Heart left ventricle (tissue), 16 donors: Measurements from ENCODE around the gene C10orf143. TPM values are rescaled to one million over a fixed set of nuclear protein-coding genes. Genes with fewer than 3 reads are reported as not detected.

ENCODE experiments used
- ATAC-seq, 4 donors: fragments of 200-7000 bp; cut with Tn5 transposase; one replicate each; pipeline ENCODE4 v1.9.1; 2020 to 2022; ENCODE audit warnings: moderate library complexity in 4 of 4, mild to moderate bottlenecking in 3 of 4, moderate number of reproducible peaks in 1 of 4
- DNase-seq, 5 donors: peaks; one replicate each; pipeline ENCODE4 v3.0.0-alpha.2; 2020
- H3K27ac ChIP-seq, 12 donors: fragments of 200-600 bp; sonication (generic) in 4 of 12; one replicate each; pipeline versions ENCODE4 v1.5.0 to v1.8.0; 2016 to 2022; ENCODE audit warnings: mild to moderate bottlenecking in 2 of 12
- H3K27me3 ChIP-seq, 9 donors: fragments of 200-600 bp; sonication (generic) in 2 of 9; one replicate each; pipeline versions ENCODE4 v1.5.1 to v1.8.0; 2016 to 2022; ENCODE audit warnings: mild to moderate bottlenecking in 3 of 9
- H3K36me3 ChIP-seq, 9 donors: fragments of 200-600 bp; sonication (generic) in 2 of 9; one replicate each; pipeline versions ENCODE4 v1.5.0 to v1.8.0; 2018 to 2022; ENCODE audit warnings: mild to moderate bottlenecking in 2 of 9
- H3K4me1 ChIP-seq, 12 donors: fragments of 200-600 bp; sonication (generic) in 4 of 12; one replicate each; pipeline versions ENCODE4 v1.5.0 to v1.8.0; 2016 to 2022; ENCODE audit warnings: mild to moderate bottlenecking in 3 of 12
- H3K4me3 ChIP-seq, 12 donors: fragments of 200-600 bp; sonication (generic) in 4 of 12; one replicate each; pipeline versions ENCODE4 v1.5.0 to v1.8.0; 2017 to 2022; ENCODE audit warnings: mild to moderate bottlenecking in 9 of 12, moderate library complexity in 4 of 12
- H3K9me3 ChIP-seq, 12 donors: fragments of 200-600 bp; sonication (generic) in 4 of 12; one replicate each; pipeline versions ENCODE4 v1.5.0 to v1.8.0; 2016 to 2022; ENCODE audit warnings: mild to moderate bottlenecking in 1 of 12
- POLR2A ChIP-seq, 2 donors: fragments of 450-650 bp; IDR thresholded peaks; one replicate each; pipeline ENCODE4 v1.6.1; 2017; ENCODE audit warnings: antibody characterized with exemption in 2 of 2, mild to moderate bottlenecking in 2 of 2, moderate library complexity in 2 of 2
- WGBS, 4 donors: extraction: QIAGEN DNeasy Blood & Tissue Kit in 2 of 4; methylation state at CpG; one replicate each; pipeline versions ENCODE4 v1.1.5 to v1.1.7; 2013 to 2018; 5-methylcytosine and 5-hydroxymethylcytosine counted together
- intact Hi-C, 10 donors: fragments of 100-400 bp; cut with DNase I; formaldehyde crosslinking; loops; one replicate each; pipeline versions ENCODE4 v1.11.1 to v1.14.2; 2022
- polyA plus RNA-seq, 2 donors: library from polyadenylated mRNA; stranded (reverse); fragments of 200-250 nt; gene quantifications; one replicate each; pipeline ENCODE4 v1.2.3, GENCODE V29; 2013
- total RNA-seq, 9 donors: library from RNA; depleted of rRNA in 2 of 9; stranded (reverse); fragments of >200 nt in 2 of 9; fragmentation: NEBNext Ultra II Directional in 3 of 9; extraction: Animal tissue kit (Norgen Biotek cat#: 25700) in 3 of 9; gene quantifications; one replicate each; pipeline versions ENCODE4 v1.1.0 to v1.2.4, GENCODE V29; 2016 to 2023
- TF ChIP-seq, protein P1 (sequence below), 12 donors: fragments of 200-600 bp; sonication (generic) in 4 of 12; IDR thresholded peaks; one replicate each; pipeline versions ENCODE4 v1.5.0 to v1.8.0; 2018 to 2022; ENCODE audit warnings: antibody characterized with exemption in 12 of 12, mild to moderate bottlenecking in 5 of 12
- donor health status: ischemic (EF 13 %, LVEDD 7.1; RV severe dilation, severe dysfunction).
- donor health status: healthy with polysubstance abuse.
- donor health status: DM: no; HTN: yes; CAD: no.
- donor health status: DM: no; HTN: no; CAD: no.
- donor health status: ischemic (EF 25% LVEDD 6.9; RV normal size, moderate dysfunction).
- donor health status: ischemic (EF 25% LVEDD 5.7; RV mildly dilated, moderate dysfunction).
- donor health status: healthy.
- donor health status: DM: yes; HTN: yes; CAD: no.
- donor health status: ischemic (EF 35%, LVEDD 5.7; RV mildly dilated, moderate dysfunction).
- donor health status: nonischemic (EF 11% LVEDD 7.7; RV severe dilation, severe dysfunction).
- donor health status: DM: yes; HTN: yes; CAD: no.
- donor health status: PGD.
- donor health status: ischemic (EF 29% LVEDD 5.4; RV normal size, mild dysfunction).
- donor health status: nonischemic (EF 23%, LVEDD 6.1; RV moderate dilation, normal function).

C10orf143 gene
- total and polyA plus RNA-seq, 11 donors = 0.32 to 3.7 (median 1.6) TPM; not detected in 1

- ATAC-seq (peak in 1 of 4 donors; percentile 25), DNase-seq (no peak)
- intact Hi-C loops = no loop called here
- WGBS, 4 donors = 76 to 89% (median 82%) methylated on average over 7 to 8 of the region's 8 CpGs
- no peak overlapping the region for H3K27ac ChIP-seq
- no peaks in the 10 kb centered on the region for H3K36me3 ChIP-seq
- no peaks in the 10 kb centered on the region for H3K4me1 ChIP-seq
- no peaks in the 10 kb centered on the region for H3K9me3 ChIP-seq
- peaks cover 0 to 14% (median 0%) of the 10 kb centered on the region in 9 donors for H3K27me3 ChIP-seq
- H3K4me3 ChIP-seq = no peak overlapping the region
- TF ChIP-seq POLR2A (IDR thresholded peaks at IDR 0.05) = no peak
- TF ChIP-seq, protein P1, sequence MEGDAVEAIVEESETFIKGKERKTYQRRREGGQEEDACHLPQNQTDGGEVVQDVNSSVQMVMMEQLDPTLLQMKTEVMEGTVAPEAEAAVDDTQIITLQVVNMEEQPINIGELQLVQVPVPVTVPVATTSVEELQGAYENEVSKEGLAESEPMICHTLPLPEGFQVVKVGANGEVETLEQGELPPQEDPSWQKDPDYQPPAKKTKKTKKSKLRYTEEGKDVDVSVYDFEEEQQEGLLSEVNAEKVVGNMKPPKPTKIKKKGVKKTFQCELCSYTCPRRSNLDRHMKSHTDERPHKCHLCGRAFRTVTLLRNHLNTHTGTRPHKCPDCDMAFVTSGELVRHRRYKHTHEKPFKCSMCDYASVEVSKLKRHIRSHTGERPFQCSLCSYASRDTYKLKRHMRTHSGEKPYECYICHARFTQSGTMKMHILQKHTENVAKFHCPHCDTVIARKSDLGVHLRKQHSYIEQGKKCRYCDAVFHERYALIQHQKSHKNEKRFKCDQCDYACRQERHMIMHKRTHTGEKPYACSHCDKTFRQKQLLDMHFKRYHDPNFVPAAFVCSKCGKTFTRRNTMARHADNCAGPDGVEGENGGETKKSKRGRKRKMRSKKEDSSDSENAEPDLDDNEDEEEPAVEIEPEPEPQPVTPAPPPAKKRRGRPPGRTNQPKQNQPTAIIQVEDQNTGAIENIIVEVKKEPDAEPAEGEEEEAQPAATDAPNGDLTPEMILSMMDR (IDR thresholded peaks at IDR 0.05) = no peak
These were observed 72.0 kb downstream of the C10orf143 start for GRCh38 chr10:130038611-130039109.

DNA sequence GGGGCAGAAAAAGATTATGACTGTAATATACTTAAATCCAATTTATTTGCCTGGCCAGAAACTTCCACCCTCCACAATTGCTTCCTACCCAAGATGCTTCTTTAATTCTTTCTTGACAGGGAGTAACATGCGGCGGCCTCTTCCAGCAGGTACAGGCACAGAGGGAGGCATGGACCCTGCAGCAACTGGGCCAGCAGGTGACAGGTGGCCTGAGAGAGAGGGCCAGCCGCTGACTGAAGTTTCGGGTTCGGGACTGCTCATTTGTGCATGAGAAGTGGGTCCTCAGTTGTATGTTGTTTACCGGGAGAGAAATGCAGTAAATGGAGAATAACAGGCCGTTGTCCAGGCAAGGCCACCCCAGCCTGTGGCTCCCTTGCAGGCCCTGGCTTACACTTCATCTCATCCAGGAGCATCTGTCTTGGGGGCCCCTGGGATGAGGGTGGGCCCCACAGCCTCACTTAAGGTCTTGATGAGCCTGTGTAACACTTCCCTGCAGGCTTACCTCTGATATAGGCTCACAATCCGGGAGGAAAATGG lies 72.5 kb downstream of the C10orf143 start:
- WGBS, 4 donors = 88 to 93% (median 93%) methylated on average over 8 of the region's 8 CpGs
- Histone ChIP-seq H3K4me3 (no peak overlapping the region), H3K36me3 (no peaks in the 10 kb centered on the region), H3K27me3 (peaks cover 0 to 8% (median 0%) of the 10 kb centered on the region in 9 donors), H3K9me3 (no peaks in the 10 kb centered on the region), H3K4me1 (no peaks in the 10 kb centered on the region), H3K27ac (no peak overlapping the region)
- TF ChIP-seq, protein P1 (IDR thresholded peaks at IDR 0.05) = no peak
- no peak for TF ChIP-seq POLR2A (IDR thresholded peaks at IDR 0.05)
- ATAC-seq (no peak), DNase-seq (no peak)
- intact Hi-C loops = no loop called here

DNA sequence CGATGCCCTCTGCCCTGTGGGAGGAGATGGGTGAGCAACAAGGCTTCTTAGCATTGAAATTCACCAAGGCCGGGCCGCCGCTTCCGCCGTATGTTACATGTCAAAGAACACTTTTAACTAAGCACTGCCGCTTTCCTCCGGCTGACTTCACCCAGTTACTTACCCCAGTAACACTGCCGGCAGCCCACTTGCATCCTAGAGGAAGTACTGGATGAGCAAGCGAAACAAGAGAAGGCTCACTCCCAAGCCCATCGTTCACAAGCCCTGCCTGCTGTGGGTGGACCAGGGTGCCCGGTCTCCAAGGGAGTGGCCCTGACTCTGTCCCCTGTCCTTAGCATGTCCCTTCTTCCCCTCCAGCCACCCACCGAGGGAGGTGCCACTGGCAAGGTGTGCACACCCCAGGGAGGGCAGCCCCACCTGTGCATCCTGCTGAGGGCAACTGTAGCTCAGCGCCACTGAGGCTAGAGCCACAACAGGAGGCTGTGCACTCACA lies 73.4 kb downstream of the C10orf143 start:
- 76 to 82% (median 80%) methylated on average over 12 to 14 of the region's 14 CpGs for WGBS, 4 donors
- Histone ChIP-seq H3K4me3 (no peak overlapping the region), H3K27ac (no peak overlapping the region), H3K4me1 (no peaks in the 10 kb centered on the region), H3K36me3 (no peaks in the 10 kb centered on the region), H3K27me3 (peaks cover 0 to 6% (median 0%) of the 10 kb centered on the region in 9 donors), H3K9me3 (peaks cover 0 to 2% (median 0%) of the 10 kb centered on the region in 12 donors)
- DNase-seq = no peak
- intact Hi-C loops = no loop called here
- no peak for ATAC-seq
- TF ChIP-seq, protein P1 (IDR thresholded peaks at IDR 0.05) = no peak
- TF ChIP-seq POLR2A (IDR thresholded peaks at IDR 0.05) = no peak

DNA sequence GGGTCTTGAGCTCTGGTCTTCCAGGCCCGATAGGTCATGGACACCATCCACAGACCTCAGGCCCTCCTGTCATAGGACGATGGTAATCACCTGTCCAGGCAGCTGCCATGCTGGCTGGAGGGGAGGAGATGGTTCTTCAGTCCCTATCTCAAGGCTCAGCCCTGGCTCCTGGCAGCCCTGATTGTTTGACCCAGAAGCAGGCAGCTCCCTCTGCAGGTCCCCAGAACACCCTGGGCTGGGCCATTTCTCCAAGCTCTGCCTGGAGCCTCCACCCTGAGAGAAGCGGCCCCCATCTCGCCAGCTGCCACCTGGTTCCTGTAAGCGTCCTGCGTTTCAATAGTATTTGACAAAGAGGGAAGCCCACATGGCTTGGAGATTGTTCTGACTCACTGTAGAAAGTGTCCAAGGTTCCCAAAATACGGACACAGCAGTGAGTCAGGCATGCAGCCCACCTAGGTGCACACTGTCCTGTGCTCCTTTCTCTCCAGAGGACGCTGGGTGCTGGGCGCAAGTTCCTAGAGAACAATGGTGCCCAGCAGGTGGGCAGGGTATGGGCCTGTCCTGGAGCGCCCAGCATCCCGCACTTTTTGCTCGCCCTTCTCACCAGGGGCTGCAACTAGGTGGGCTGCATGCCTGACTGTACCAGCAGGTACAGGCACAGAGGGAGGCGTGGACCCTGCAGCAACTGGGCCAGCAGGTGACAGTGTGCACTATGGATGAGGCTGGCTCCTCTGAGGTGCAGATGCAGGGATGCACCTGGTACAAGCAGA lies 74.1 kb downstream of the C10orf143 start:
- intact Hi-C loops = no loop called here
- no peak for DNase-seq
- peaks cover 0 to 7% (median 0%) of the 10 kb centered on the region in 12 donors for H3K9me3 ChIP-seq
- ATAC-seq = no peak
- no peak overlapping the region for H3K4me3 ChIP-seq
- TF ChIP-seq POLR2A (IDR thresholded peaks at IDR 0.05) = no peak
- TF ChIP-seq, protein P1 (IDR thresholded peaks at IDR 0.05) = no peak
- 82 to 88% (median 85%) methylated on average over 5 to 13 of the region's 13 CpGs for WGBS, 4 donors
- no peaks in the 10 kb centered on the region for H3K4me1 ChIP-seq
- H3K36me3 ChIP-seq = no peaks in the 10 kb centered on the region
- peaks cover 0 to 6% (median 0%) of the 10 kb centered on the region in 9 donors for H3K27me3 ChIP-seq
- no peak overlapping the region for H3K27ac ChIP-seq
